Esophagus (tissue), 2 donors: ENCODE measurements around the gene B3GNT3. TPM values are rescaled to one million over a fixed set of nuclear protein-coding genes. Genes with fewer than 3 reads are reported as not detected.

Source experiments
- H3K27ac ChIP-seq, 2 donors: one replicate each; pipeline ENCODE4 v1.5.1; 2013; ENCODE audit warnings: low read depth in 2 of 2, mild to moderate bottlenecking in 2 of 2, inconsistent platforms in 1 of 2, low read length in 1 of 2, moderate library complexity in 1 of 2
- H3K27me3 ChIP-seq, 2 donors: one replicate each; pipeline ENCODE4 v1.6.1; 2013; ENCODE audit warnings: low read length in 2 of 2, control low read depth in 1 of 2, mild to moderate bottlenecking in 1 of 2; ENCODE audit not compliant: insufficient read depth in 2 of 2, control insufficient read depth in 1 of 2
- H3K36me3 ChIP-seq, 2 donors: one replicate each; pipeline ENCODE4 v1.6.1; 2013; ENCODE audit warnings: low read length in 1 of 2; ENCODE audit not compliant: control insufficient read depth in 2 of 2, insufficient read depth in 2 of 2
- H3K4me1 ChIP-seq, 2 donors: one replicate each; pipeline ENCODE4 v1.6.1; 2013; ENCODE audit warnings: low read length in 1 of 2; ENCODE audit not compliant: control insufficient read depth in 2 of 2, insufficient read depth in 2 of 2
- H3K4me3 ChIP-seq, 2 donors: one replicate each; pipeline ENCODE4 v1.5.1; 2013; ENCODE audit warnings: low read length in 2 of 2, mild to moderate bottlenecking in 2 of 2, low read depth in 1 of 2, moderate library complexity in 1 of 2
- H3K9me3 ChIP-seq, 2 donors: one replicate each; pipeline ENCODE4 v1.6.1; 2013; ENCODE audit warnings: mild to moderate bottlenecking in 2 of 2, low read depth in 1 of 2, low read length in 1 of 2, moderate library complexity in 1 of 2; ENCODE audit not compliant: control insufficient read depth in 2 of 2, insufficient read depth in 1 of 2
- WGBS, 2 donors: extraction: QIAGEN DNeasy Blood & Tissue Kit; methylation state at CpG; one replicate each; pipeline ENCODE4 v1.1.7; 2013; 5-methylcytosine and 5-hydroxymethylcytosine counted together
- polyA plus RNA-seq, 2 donors: library from polyadenylated mRNA; stranded (reverse); fragments of 200-250 nt; gene quantifications; one replicate each; pipeline ENCODE4 v1.2.3, GENCODE V29; 2013
- donor health status: healthy with polysubstance abuse.
- donor health status: Bipolar disorder and iron deficiency.

B3GNT3 gene
- polyA plus RNA-seq, 2 donors, result 12.2 to 45.1 TPM

- Histone ChIP-seq H3K27ac (no peak overlapping the region), H3K9me3 (peaks cover 0 to 9% of the 10 kb centered on the region in 2 donors), H3K36me3 (peaks cover 0 to 3% of the 10 kb centered on the region in 2 donors), H3K4me1 (peaks cover 0 to 2% of the 10 kb centered on the region in 2 donors), H3K4me3 (no peak overlapping the region), H3K27me3 (no peaks in the 10 kb centered on the region)
- 67 to 72% methylated on average over 34 to 38 of the region's 38 CpGs for WGBS, 2 donors
Observed at GRCh38 chr19:17807731-17808316, 12.9 kb downstream of the B3GNT3 start.

GRCh38 chr19:17811103-17811502 lies 16.2 kb downstream of the B3GNT3 start:
- H3K4me1 ChIP-seq, result peaks cover 0 to 2% of the 10 kb centered on the region in 2 donors
- H3K4me3 ChIP-seq, result no peak overlapping the region
- H3K36me3 ChIP-seq, result peaks cover 0 to 3% of the 10 kb centered on the region in 2 donors
- H3K9me3 ChIP-seq, result peaks cover 0 to 5% of the 10 kb centered on the region in 2 donors
- no peak overlapping the region for H3K27ac ChIP-seq
- WGBS, 2 donors, result 95 to 96% methylated on average over 2 of the region's 2 CpGs
- H3K27me3 ChIP-seq, result peaks cover 0 to 3% of the 10 kb centered on the region in 2 donors

GRCh38 chr19:17811681-17812080 lies 16.7 kb downstream of the B3GNT3 start:
- Histone ChIP-seq H3K4me1 (peaks cover 0 to 2% of the 10 kb centered on the region in 2 donors), H3K9me3 (peaks cover 0 to 5% of the 10 kb centered on the region in 2 donors), H3K27ac (no peak overlapping the region), H3K36me3 (peaks cover 0 to 3% of the 10 kb centered on the region in 2 donors), H3K27me3 (peaks cover 0 to 3% of the 10 kb centered on the region in 2 donors), H3K4me3 (no peak overlapping the region)
- WGBS, 2 donors, result 85% methylated on average over 20 of the region's 20 CpGs

GRCh38 chr19:17812099-17812498 lies 17.2 kb downstream of the B3GNT3 start:
- H3K9me3 ChIP-seq, result peaks cover 0 to 5% of the 10 kb centered on the region in 2 donors
- H3K27ac ChIP-seq, result no peak overlapping the region
- peaks cover 0 to 3% of the 10 kb centered on the region in 2 donors for H3K36me3 ChIP-seq
- H3K4me1 ChIP-seq, result peaks cover 0 to 2% of the 10 kb centered on the region in 2 donors
- peaks cover 0 to 3% of the 10 kb centered on the region in 2 donors for H3K27me3 ChIP-seq
- H3K4me3 ChIP-seq, result no peak overlapping the region
- 71 to 72% methylated on average over 5 of the region's 5 CpGs for WGBS, 2 donors

GRCh38 chr19:17817668-17818363 lies 22.9 kb downstream of the B3GNT3 start:
- Histone ChIP-seq H3K4me3 (no peak overlapping the region), H3K9me3 (no peaks in the 10 kb centered on the region), H3K4me1 (no peaks in the 10 kb centered on the region), H3K27ac (no peak overlapping the region), H3K27me3 (peaks cover 0 to 3% of the 10 kb centered on the region in 2 donors), H3K36me3 (no peaks in the 10 kb centered on the region)
- 62 to 67% methylated on average over 12 of the region's 13 CpGs for WGBS, 2 donors

GRCh38 chr19:17821190-17821589 lies 26.3 kb downstream of the B3GNT3 start, which contains the start of gene INSL3:
INSL3 (minus strand) TSS chr19:17821519; CDS start chr19:17821506, 13 bp downstream.
- 70% methylated on average over 34 of the region's 34 CpGs for WGBS, 2 donors
- Histone ChIP-seq H3K4me3 (no peak within 1 kb of the TSS), H3K36me3 (no peaks in the 10 kb centered on the region), H3K4me1 (no peaks in the 10 kb centered on the region), H3K27me3 (no peaks in the 10 kb centered on the region), H3K27ac (no peak within 1 kb of the TSS), H3K9me3 (no peaks in the 10 kb centered on the region)

- Histone ChIP-seq H3K9me3 (no peaks in the 10 kb centered on the region), H3K27me3 (no peaks in the 10 kb centered on the region), H3K27ac (no peak overlapping the region), H3K4me1 (no peaks in the 10 kb centered on the region), H3K36me3 (no peaks in the 10 kb centered on the region), H3K4me3 (no peak overlapping the region)
- WGBS, 2 donors, result 58 to 74% methylated on average over 8 of the region's 8 CpGs
Observed at GRCh38 chr19:17824339-17824738, 29.4 kb downstream of the B3GNT3 start.

- 91 to 94% methylated on average over 13 of the region's 13 CpGs for WGBS, 2 donors
Observed at GRCh38 chr19:17826508-17827056, 31.6 kb downstream of the B3GNT3 start.

GRCh38 chr19:17829855-17830566 lies 35.1 kb downstream of the B3GNT3 start:
- Histone ChIP-seq H3K4me3 (no peak overlapping the region), H3K27me3 (no peaks in the 10 kb centered on the region), H3K9me3 (peaks cover 3 to 5% of the 10 kb centered on the region in 2 donors), H3K27ac (peak overlapping the region in 1 of 2 donors; percentile 11), H3K4me1 (peaks cover 2 to 6% of the 10 kb centered on the region in 2 donors), H3K36me3 (peaks cover 0 to 3% of the 10 kb centered on the region in 2 donors)
- WGBS, 2 donors, result 28 to 30% methylated on average over 29 of the region's 29 CpGs

More at GRCh38 chr19:17826508-17827056, 31.6 kb downstream of the B3GNT3 start:
- no peak overlapping the region for H3K4me3 ChIP-seq
- H3K27ac ChIP-seq, result no peak overlapping the region
- H3K36me3 ChIP-seq, result no peaks in the 10 kb centered on the region
- H3K4me1 ChIP-seq, result peaks cover 2 to 5% of the 10 kb centered on the region in 2 donors
- H3K27me3 ChIP-seq, result no peaks in the 10 kb centered on the region
- H3K9me3 ChIP-seq, result peaks cover 3 to 5% of the 10 kb centered on the region in 2 donors
